NCI-H748 (cell line): ENCODE data around the gene NBR1.
"Not testable (repeated sequence)": the region's sequence is repeated elsewhere in the genome, so short reads cannot be mapped to it uniquely, and the experiment has no call there.

Experiments used
- DNase-seq: peaks from one replicate; lab custom pipeline; 2025; ENCODE audit not compliant: unreplicated experiment; lab: John Stamatoyannopoulos, UW

Gene NBR1

GRCh38 chr17:43155666-43156065 is 15.3 kb upstream of the NBR1 start:
- DNase-seq = no peak

GRCh38 chr17:43159232-43159631 is 11.8 kb upstream of the NBR1 start:
- not testable (repeated sequence) for DNase-seq

- DNase-seq = not testable (repeated sequence)
Measured at GRCh38 chr17:43159957-43160356, 11.1 kb upstream of the NBR1 start.

GRCh38 chr17:43165971-43166370 is 5.0 kb upstream of the NBR1 start:
- DNase-seq = not testable (repeated sequence)

DNA sequence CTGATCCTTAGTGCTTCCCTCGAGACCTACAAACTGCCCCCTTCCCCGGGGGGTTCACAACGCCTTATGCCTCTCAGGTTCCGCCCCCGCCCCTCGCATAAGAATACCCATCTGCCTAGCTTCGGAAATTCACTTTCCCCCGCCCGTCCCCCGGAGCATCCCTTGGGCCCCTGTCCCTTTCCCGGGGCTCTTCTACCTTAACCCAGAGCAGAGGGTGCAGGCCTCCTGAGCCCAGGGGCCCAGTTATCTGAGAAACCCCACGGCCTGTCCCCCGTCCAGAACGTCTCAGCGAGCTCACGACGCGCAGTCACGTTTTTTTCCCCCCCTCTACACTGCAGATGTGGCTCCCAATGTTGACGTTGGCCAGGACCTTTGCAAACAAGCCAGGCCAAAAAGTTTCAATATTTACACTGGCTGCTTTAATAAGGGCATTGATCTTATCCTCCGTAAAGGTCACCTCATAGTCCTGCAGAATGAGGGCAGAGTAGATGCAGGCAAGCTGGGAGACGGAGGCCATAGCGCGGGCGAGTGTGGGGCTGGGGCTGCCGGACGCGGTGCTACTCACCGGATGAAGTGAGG is 1.4 kb upstream of the NBR1 start:
- peak; percentile 60 for DNase-seq

DNA sequence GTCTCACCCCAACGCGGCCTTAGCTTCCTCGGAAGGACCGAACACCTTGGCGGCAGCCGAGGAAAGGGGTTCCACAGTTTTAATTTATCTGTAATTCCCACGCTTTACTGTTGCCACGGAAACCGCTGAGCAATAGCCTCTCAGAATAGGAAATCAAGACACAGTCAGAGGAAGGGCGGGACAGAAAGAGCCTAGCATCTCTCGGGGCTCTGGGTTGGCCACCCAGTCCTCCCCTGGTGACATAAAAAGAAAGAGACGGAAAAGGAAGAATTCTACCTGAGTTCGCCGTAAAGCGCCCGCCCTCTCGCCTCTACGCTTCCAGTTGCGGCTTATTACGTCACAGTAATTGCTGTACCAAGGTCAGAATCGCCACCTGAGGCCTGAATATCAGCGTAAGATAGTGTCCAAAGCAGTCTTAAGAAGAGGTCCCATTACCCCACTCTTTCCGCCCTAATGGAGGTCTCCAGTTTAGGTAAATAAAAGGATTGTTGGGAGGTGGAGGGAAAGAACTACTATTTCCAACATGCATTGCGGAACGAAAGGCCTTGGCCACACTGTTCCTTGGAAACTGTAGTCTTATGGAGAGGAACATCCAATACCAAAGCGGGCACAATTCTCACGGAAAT is 761 bp upstream of the NBR1 start:
- peak; percentile 98 for DNase-seq

GRCh38 chr17:43171586-43172487 is 823 bp downstream of the NBR1 start:
- DNase-seq = peak; percentile 61

DNA sequence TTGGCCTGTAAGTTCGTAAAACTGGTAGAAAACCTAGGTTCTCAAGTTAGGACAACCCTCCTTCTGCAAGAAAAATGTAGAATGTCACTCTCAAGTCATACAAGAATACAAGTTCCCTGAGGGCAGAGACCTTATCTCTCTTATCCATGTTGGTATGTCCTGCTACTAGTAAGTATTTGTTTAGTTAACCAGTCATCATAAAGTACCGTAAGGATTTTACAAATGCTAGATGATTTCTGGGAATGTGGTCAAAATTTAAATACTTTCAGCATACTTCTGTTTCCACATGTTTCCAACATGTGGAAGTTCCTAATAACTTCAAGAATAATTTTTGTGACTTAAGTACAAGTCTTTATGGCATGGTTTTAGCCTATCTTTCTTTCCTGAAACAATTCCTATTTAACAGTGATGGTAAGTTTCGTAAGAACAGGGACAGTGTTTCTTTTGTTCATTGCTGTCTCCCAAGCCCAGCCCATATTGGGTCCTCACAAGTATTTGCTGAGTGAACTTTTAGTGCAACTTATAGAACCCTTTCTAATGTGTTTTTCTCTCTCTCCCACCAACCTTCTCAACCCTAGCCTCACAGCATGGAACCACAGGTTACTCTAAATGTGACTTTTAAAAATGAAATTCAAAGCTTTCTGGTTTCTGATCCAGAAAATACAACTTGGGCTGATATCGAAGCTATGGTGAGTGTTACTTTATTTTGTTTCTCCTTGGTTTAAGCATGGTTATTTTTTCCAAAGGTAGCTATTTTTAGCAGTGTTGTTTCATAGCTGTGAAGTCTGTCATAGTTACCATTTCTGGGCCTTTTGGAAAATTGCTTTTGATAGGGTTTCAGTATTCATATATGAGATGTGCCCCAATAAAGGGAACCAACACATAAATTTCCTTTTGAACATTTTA is 4.5 kb downstream of the NBR1 start:
- DNase-seq = no peak

GRCh38 chr17:43176119-43176570 is 5.1 kb downstream of the NBR1 start:
- DNase-seq = no peak

DNA sequence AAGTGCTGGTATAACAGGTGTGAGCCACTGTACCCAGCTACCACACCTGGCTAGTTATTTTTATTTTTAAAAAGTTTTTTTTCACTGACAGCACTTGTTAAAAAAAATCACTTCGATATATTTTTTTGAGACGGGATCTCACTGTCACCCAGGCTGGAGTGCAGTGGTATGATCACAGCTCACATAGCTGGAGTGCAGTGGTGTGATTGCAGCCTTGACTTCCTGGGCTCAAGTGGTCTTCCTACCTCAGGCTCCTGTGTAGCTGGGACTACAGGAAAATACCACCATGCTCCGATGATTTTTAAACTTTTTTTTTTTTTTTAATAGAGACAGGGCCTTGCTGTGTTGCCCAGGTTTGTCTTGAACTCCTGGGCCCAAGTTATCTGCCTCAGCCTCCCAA is 12.9 kb downstream of the NBR1 start:
- no peak for DNase-seq

DNA sequence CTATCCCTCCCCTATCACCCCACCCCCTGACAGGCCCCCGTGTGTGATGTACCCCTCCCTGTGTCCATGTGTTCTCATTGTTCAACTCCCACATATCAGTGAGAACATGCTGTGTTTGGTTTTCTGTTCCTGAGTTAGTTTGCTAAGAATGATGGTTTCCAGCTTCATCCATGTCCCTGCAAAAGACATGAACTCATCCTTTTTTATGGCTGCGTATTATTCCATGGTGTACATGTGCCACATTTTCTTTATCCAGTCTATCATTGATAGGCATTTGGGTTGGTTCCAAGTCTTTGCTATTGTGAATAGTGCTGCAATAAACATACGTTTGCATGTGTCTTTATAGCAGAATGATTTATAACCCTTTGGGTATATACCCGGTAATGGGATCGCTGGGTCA is 15.6 kb downstream of the NBR1 start:
- not testable (repeated sequence) for DNase-seq

DNA sequence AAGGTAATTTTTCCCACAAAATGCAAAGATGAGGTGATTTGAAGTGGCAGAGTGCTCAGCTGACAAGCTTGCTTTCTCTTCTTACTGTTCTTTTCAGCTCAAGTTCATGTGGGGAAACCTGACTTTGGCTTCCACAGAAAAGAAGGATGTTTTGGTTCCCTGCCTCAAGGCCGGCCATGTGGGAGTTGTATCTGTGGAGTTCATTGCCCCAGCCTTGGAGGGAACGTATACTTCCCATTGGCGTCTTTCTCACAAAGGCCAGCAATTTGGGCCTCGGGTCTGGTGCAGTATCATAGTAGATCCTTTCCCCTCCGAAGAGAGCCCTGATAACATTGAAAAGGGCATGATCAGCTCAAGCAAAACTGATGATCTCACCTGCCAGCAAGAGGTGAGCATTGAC is 22.2 kb downstream of the NBR1 start:
- DNase-seq = no peak

DNA sequence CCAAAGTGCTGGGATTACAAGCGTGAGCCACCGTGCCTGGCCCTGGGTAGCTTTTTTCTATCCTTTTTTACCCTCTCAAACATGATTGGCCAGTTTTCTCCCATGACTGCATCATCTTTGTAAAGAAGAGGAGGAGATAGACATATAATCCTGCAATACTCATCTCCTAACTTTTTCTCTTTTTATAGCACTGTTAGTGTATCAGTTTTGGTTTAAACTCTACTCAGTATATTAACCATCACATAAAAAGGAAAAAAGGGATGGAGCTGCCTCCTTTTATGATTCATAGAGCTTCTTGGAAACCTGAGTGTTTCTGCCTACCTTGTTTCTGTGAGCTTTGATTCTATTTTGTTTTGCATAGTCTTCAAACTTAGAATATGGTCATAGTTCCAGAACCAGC is 28.6 kb downstream of the NBR1 start:
- DNase-seq = no peak

DNA sequence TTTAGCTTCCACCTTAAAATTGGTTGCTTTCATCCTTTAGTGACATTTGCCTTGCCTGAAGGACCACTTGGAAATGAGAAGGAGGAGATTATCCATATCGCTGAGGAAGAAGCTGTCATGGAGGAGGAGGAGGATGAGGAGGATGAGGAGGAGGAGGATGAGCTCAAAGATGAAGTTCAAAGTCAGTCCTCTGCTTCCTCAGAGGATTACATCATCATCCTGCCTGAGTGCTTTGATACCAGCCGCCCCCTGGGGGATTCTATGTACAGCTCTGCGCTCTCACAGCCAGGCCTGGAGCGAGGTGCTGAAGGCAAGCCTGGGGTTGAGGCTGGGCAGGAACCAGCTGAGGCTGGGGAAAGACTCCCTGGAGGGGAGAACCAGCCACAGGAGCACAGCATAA is 29.1 kb downstream of the NBR1 start:
- no peak for DNase-seq

GRCh38 chr17:43203013-43203412 is 32.0 kb downstream of the NBR1 start:
- DNase-seq = not testable (repeated sequence)

DNA sequence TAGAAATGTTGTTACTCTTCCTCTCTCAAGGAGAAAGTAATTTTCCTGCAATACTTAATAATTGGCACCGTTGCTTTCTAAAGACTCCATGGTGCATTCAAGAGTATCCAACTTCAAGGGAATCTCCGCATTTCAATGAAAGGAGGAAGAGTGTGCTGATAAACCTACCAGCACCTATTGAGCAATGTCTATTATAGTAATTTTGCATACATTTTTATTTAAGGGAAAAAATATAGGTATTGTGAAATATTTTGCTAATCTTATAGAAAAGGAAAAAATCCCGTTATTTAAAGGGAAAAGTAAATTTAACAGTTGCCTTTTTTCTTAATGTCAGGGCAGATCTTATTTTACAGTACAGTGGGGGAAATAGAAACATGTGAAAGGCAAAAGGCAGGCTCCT is 39.6 kb downstream of the NBR1 start:
- DNase-seq = no peak

DNA sequence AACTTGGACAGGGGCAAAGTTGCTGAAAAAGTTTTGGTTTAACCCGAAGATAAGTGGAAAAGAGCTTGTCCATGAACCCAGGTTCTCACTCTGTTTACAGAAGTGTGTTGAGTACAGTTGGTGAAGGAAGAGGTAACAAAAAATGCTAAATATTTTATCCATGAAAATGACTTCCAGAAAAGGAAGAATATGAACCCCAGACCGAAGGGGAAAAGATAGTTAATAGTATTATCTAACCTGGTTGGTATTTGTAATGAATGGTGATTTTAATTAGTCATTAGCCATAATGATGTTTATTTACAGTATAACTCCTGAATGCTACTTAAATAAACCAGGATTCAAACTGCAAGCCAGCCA is 40.1 kb downstream of the NBR1 start:
- DNase-seq = no peak

- peak; percentile 64 for DNase-seq
Measured at GRCh38 chr17:43211480-43212402, 40.7 kb downstream of the NBR1 start, which contains the start of gene TMEM106A. Gene TMEM106A (plus strand): TSS chr17:43211875. CDS start chr17:43213042, 1,167 bp downstream.

DNA sequence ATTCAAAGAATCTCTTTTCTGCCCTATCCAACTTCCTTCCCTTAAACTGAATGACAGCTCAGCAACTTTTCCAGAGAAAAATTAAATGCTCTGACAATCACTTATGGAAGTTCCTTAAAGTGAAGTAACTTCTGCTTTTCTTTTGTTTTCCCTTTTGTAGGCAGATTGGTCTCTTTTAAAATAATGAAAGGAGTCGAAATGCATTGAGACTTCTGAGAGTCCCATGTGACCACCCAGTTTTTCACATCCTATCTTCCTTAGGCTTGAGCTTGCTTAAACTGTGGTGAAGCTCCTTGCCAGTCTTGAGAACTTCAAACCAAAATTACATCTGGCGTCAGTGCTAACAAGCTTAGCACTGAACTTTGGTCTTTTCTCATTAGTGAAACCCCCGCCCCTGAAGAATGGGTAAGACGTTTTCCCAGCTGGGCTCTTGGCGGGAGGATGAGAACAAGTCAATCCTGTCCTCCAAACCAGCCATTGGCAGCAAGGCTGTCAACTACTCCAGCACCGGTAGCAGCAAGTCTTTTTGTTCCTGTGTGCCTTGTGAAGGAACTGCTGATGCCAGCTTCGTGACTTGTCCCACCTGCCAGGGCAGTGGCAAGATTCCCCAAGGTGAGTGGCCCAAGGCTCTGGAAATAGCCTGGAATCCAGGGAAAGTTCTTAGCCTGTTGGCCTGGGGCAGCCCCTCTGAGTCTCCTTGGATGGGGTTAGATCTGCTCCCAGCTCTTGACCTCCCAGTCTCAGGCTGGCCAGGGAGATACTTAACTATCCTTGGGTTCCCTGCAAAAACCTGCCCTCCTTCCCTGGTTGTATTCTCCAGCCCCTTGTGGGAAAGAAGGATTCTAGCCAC is 41.9 kb downstream of the NBR1 start:
- DNase-seq = no peak
